ENCODE data around the gene RNF141.

RNF141 gene

GRCh38 chr11:10503221-10503620, 37.8 kb downstream of the RNF141 start:
- 89% methylated on average over 2 of the region's 2 CpGs for WGBS
- H3K27ac ChIP-seq (ENCODE audit: low read length, poor library complexity, severe bottlenecking), result no peak overlapping the region
- no peak overlapping the region for H2AFZ ChIP-seq (ENCODE audit: low read depth, low read length)

GRCh38 chr11:10502770-10503169, 38.2 kb downstream of the RNF141 start:
- no peak overlapping the region for H3K18ac ChIP-seq (ENCODE audit: low read depth in 1 of 2, low read length in 2 of 2)
- no peak overlapping the region for H3K14ac ChIP-seq (ENCODE audit: low read length in 2 of 2)
- peaks cover 12 to 56% of the 10 kb centered on the region in 2 experiments for H3K36me3 ChIP-seq (ENCODE audit: control insufficient read depth in 1 of 2, insufficient read depth in 2 of 2, low read depth in 1 of 2, low read length in 2 of 2)
- no peaks in the 10 kb centered on the region for H3K9me3 ChIP-seq (ENCODE audit: control insufficient read depth, low read length)
- no peak overlapping the region for H2BK15ac ChIP-seq (ENCODE audit: low read depth, poor library complexity, severe bottlenecking)
- no peak overlapping the region for H2BK12ac ChIP-seq (ENCODE audit: low read length in 2 of 2)
- no peak overlapping the region for H2BK120ac ChIP-seq (ENCODE audit: low read depth, low read length)
- H2BK5ac ChIP-seq (ENCODE audit: low read depth, low read length, poor library complexity, severe bottlenecking), result no peak overlapping the region
- H3K27me3 ChIP-seq (ENCODE audit: control insufficient read depth in 1 of 2, insufficient read depth in 1 of 2, low read length in 2 of 2), result no peaks in the 10 kb centered on the region
- H3K4me1 ChIP-seq (ENCODE audit: control insufficient read depth, insufficient read depth, low read depth, low read length), result peaks cover 2% of the 10 kb centered on the region
- no peak overlapping the region for H3K23ac ChIP-seq (ENCODE audit: low read length in 2 of 2)
- H3K27ac ChIP-seq (ENCODE audit: low read length, poor library complexity, severe bottlenecking), result no peak overlapping the region
- no peak overlapping the region for H3K4ac ChIP-seq (ENCODE audit: low read depth in 1 of 2, low read length in 2 of 2)
- no peak overlapping the region for H3K9ac ChIP-seq (ENCODE audit: low read length)
- DNase-seq, result no peak
- no peak overlapping the region for H4K91ac ChIP-seq (ENCODE audit: low read length)
- no peak overlapping the region for H3K4me2 ChIP-seq (ENCODE audit: low read length, poor library complexity, severe bottlenecking)
- H3K4me3 ChIP-seq (ENCODE audit: insufficient read depth in 1 of 2, low read depth in 1 of 2, low read length in 2 of 2), result no peak overlapping the region
- WGBS, result 100% methylated on average over 3 of the region's 3 CpGs
- H2AK5ac ChIP-seq (ENCODE audit: low read length, severe bottlenecking), result no peak overlapping the region
- H4K8ac ChIP-seq (ENCODE audit: low read length), result no peak overlapping the region
- no peak overlapping the region for H2AFZ ChIP-seq (ENCODE audit: low read depth, low read length)
- peaks cover 3% of the 10 kb centered on the region for H3K79me1 ChIP-seq (replicated peaks; ENCODE audit: low read length, poor library complexity, severe bottlenecking)

More at GRCh38 chr11:10503221-10503620, 37.8 kb downstream of the RNF141 start:
- Histone ChIP-seq H3K27me3 (ENCODE audit: control insufficient read depth in 1 of 2, insufficient read depth in 1 of 2, low read length in 2 of 2) (no peaks in the 10 kb centered on the region), H2BK5ac (ENCODE audit: low read depth, low read length, poor library complexity, severe bottlenecking) (no peak overlapping the region), H3K18ac (ENCODE audit: low read depth in 1 of 2, low read length in 2 of 2) (no peak overlapping the region), H3K23ac (ENCODE audit: low read length in 2 of 2) (no peak overlapping the region), H3K4me3 (ENCODE audit: insufficient read depth in 1 of 2, low read depth in 1 of 2, low read length in 2 of 2) (no peak overlapping the region), H4K8ac (ENCODE audit: low read length) (no peak overlapping the region), H3K4ac (ENCODE audit: low read depth in 1 of 2, low read length in 2 of 2) (no peak overlapping the region), H3K4me1 (ENCODE audit: control insufficient read depth, insufficient read depth, low read depth, low read length) (peaks cover 2% of the 10 kb centered on the region), H2BK12ac (ENCODE audit: low read length in 2 of 2) (no peak overlapping the region), H4K91ac (ENCODE audit: low read length) (no peak overlapping the region), H3K36me3 (ENCODE audit: control insufficient read depth in 1 of 2, insufficient read depth in 2 of 2, low read depth in 1 of 2, low read length in 2 of 2) (peaks cover 8 to 51% of the 10 kb centered on the region in 2 experiments), H3K4me2 (ENCODE audit: low read length, poor library complexity, severe bottlenecking) (no peak overlapping the region), H3K79me1 (replicated peaks; ENCODE audit: low read length, poor library complexity, severe bottlenecking) (peaks cover 3% of the 10 kb centered on the region), H2AK5ac (ENCODE audit: low read length, severe bottlenecking) (no peak overlapping the region), H3K9ac (ENCODE audit: low read length) (no peak overlapping the region), H2BK15ac (ENCODE audit: low read depth, poor library complexity, severe bottlenecking) (no peak overlapping the region), H3K9me3 (ENCODE audit: control insufficient read depth, low read length) (no peaks in the 10 kb centered on the region), H3K14ac (ENCODE audit: low read length in 2 of 2) (no peak overlapping the region), H2BK120ac (ENCODE audit: low read depth, low read length) (no peak overlapping the region)
- DNase-seq, result no peak

- Histone ChIP-seq H3K14ac (ENCODE audit: low read length in 2 of 2) (no peak overlapping the region), H2AK5ac (ENCODE audit: low read length, severe bottlenecking) (no peak overlapping the region), H3K27ac (ENCODE audit: low read length, poor library complexity, severe bottlenecking) (no peak overlapping the region), H3K79me1 (replicated peaks; ENCODE audit: low read length, poor library complexity, severe bottlenecking) (peaks cover 3% of the 10 kb centered on the region), H3K27me3 (ENCODE audit: control insufficient read depth in 1 of 2, insufficient read depth in 1 of 2, low read length in 2 of 2) (no peaks in the 10 kb centered on the region), H3K4me2 (ENCODE audit: low read length, poor library complexity, severe bottlenecking) (no peak overlapping the region), H3K4me3 (ENCODE audit: insufficient read depth in 1 of 2, low read depth in 1 of 2, low read length in 2 of 2) (no peak overlapping the region), H3K4ac (ENCODE audit: low read depth in 1 of 2, low read length in 2 of 2) (no peak overlapping the region), H3K18ac (ENCODE audit: low read depth in 1 of 2, low read length in 2 of 2) (no peak overlapping the region), H3K9me3 (ENCODE audit: control insufficient read depth, low read length) (no peaks in the 10 kb centered on the region), H3K36me3 (ENCODE audit: control insufficient read depth in 1 of 2, insufficient read depth in 2 of 2, low read depth in 1 of 2, low read length in 2 of 2) (peaks cover 18 to 61% of the 10 kb centered on the region in 2 experiments), H3K9ac (ENCODE audit: low read length) (no peak overlapping the region), H2BK5ac (ENCODE audit: low read depth, low read length, poor library complexity, severe bottlenecking) (no peak overlapping the region), H3K4me1 (ENCODE audit: control insufficient read depth, insufficient read depth, low read depth, low read length) (peaks cover 2% of the 10 kb centered on the region), H2BK120ac (ENCODE audit: low read depth, low read length) (no peak overlapping the region), H2BK15ac (ENCODE audit: low read depth, poor library complexity, severe bottlenecking) (no peak overlapping the region), H4K91ac (ENCODE audit: low read length) (no peak overlapping the region), H2AFZ (ENCODE audit: low read depth, low read length) (no peak overlapping the region), H4K8ac (ENCODE audit: low read length) (no peak overlapping the region), H2BK12ac (ENCODE audit: low read length in 2 of 2) (no peak overlapping the region), H3K23ac (ENCODE audit: low read length in 2 of 2) (no peak overlapping the region)
- DNase-seq, result no peak
- WGBS, result 92% methylated on average over 6 of the region's 6 CpGs
Observed at GRCh38 chr11:10502065-10502680, 38.8 kb downstream of the RNF141 start.

GRCh38 chr11:10500757-10501684, 40.0 kb downstream of the RNF141 start:
- Histone ChIP-seq H3K9me3 (ENCODE audit: control insufficient read depth, low read length) (no peaks in the 10 kb centered on the region), H2BK12ac (ENCODE audit: low read length in 2 of 2) (no peak overlapping the region), H2AK5ac (ENCODE audit: low read length, severe bottlenecking) (no peak overlapping the region), H2BK120ac (ENCODE audit: low read depth, low read length) (no peak overlapping the region), H2BK15ac (ENCODE audit: low read depth, poor library complexity, severe bottlenecking) (no peak overlapping the region), H3K18ac (ENCODE audit: low read depth in 1 of 2, low read length in 2 of 2) (no peak overlapping the region), H2BK5ac (ENCODE audit: low read depth, low read length, poor library complexity, severe bottlenecking) (no peak overlapping the region), H3K27ac (ENCODE audit: low read length, poor library complexity, severe bottlenecking) (no peak overlapping the region), H3K4me2 (ENCODE audit: low read length, poor library complexity, severe bottlenecking) (no peak overlapping the region), H3K36me3 (ENCODE audit: control insufficient read depth in 1 of 2, insufficient read depth in 2 of 2, low read depth in 1 of 2, low read length in 2 of 2) (peaks cover 30 to 72% of the 10 kb centered on the region in 2 experiments), H4K8ac (ENCODE audit: low read length) (no peak overlapping the region), H3K27me3 (ENCODE audit: control insufficient read depth in 1 of 2, insufficient read depth in 1 of 2, low read length in 2 of 2) (no peaks in the 10 kb centered on the region), H3K4me3 (ENCODE audit: insufficient read depth in 1 of 2, low read depth in 1 of 2, low read length in 2 of 2) (no peak overlapping the region), H4K91ac (ENCODE audit: low read length) (no peak overlapping the region), H2AFZ (ENCODE audit: low read depth, low read length) (no peak overlapping the region), H3K4me1 (ENCODE audit: control insufficient read depth, insufficient read depth, low read depth, low read length) (peaks cover 2% of the 10 kb centered on the region), H3K23ac (ENCODE audit: low read length in 2 of 2) (no peak overlapping the region), H3K9ac (ENCODE audit: low read length) (no peak overlapping the region), H3K79me1 (replicated peaks; ENCODE audit: low read length, poor library complexity, severe bottlenecking) (peaks cover 3% of the 10 kb centered on the region), H3K4ac (ENCODE audit: low read depth in 1 of 2, low read length in 2 of 2) (no peak overlapping the region), H3K14ac (ENCODE audit: low read length in 2 of 2) (no peak overlapping the region)
- WGBS, result 96% methylated on average over 18 of the region's 20 CpGs
- DNase-seq, result no peak

Measured in mesenchymal stem cell (in vitro differentiated cells and primary cell).